LHCN-M2 (cell line): Measurements from ENCODE around the gene GABRB1. TPM values are rescaled to one million over a fixed set of nuclear protein-coding genes. Genes with fewer than 3 reads are reported as not detected.

Source experiments
- DNase-seq: peaks from one replicate; pipeline ENCODE4 v3.0.0-alpha.2; 2012; ENCODE audit warnings: low read depth
- total RNA-seq: library from RNA; depleted of rRNA; stranded (reverse); fragments of >200 nt; gene quantifications from 2 replicates; pipeline ENCODE4 v1.2.3, GENCODE V29; 2014; rRNA removed

Gene GABRB1
- total RNA-seq, 1 experiment from 2014 or later = not detected

DNA sequence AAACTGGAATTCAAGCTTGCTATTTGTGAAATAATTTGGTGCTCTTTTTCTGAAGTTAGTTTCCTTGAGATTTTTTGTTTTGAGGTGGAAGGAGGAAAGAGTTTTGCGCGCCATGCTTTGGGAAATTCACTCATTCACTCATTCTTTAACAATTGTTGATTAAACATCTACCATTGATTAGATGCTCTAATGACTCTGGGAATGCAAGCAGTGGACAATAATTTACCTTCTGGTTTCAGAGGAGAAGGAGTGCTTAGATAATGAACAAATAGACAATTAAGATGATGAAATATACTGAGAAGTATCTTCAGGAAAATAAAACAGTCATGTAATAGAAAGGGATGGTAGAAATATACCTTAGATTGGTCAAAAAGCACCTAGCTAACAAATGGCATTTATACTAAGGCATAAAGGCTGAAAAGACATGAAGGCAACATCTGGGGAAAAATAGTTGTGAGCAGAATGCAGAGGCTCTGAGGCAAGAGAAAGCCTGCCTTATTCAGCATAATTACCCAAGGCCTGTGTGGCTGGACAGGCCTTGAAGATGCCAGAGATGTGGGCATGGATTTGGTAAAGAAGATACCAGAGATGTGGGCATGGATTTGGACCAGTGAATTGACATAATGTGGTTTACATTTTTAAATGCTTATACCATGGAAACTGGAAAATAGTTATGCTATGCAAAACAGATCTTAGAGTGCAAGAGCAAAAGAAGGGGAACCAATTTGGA is 434.9 kb downstream of the GABRB1 start:
- no peak for DNase-seq

GRCh38 chr4:47468706-47469365 is 437.5 kb downstream of the GABRB1 start:
- no peak for DNase-seq

DNA sequence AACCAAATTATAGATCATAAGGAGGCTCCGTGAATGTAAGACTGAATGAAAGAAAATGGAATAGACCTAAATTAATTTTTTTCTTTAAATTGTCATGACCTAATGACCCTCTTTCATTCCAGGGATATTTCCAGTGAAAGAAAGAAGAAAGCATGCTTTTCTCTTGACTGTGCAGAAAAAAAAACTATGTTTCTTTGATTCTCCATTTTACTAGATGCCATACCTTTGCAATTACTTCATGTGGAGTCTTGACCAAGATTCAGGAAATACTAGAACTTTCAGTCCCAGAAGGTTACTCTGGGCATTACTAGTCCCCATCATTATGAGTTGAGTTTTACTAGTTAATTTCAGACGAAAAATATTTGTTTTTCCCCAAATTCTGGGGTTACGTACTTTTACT is 438.6 kb downstream of the GABRB1 start:
- peak; percentile 22 for DNase-seq

DNA sequence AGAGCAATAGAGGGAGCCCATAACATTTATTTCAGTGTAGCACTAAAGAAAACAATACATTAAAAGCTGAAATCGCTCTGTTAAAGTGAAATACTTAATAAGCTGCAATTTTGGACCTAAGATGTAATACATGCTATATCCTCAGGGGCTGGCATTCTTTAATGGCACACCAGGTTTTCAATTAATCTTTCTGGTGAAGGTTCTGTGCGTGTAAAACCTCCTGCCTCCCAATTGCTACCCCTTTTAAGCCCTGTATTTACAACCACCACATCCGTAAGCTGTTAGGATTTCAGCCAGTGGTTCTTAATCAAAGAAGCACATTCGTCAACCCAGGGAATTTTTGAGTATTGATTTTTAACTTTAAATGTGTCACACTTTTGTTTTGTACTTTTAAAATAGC is 439.7 kb downstream of the GABRB1 start:
- DNase-seq = no peak

- DNase-seq = no peak
These were observed 440.2 kb downstream of the GABRB1 start for GRCh38 chr4:47471591-47471990.

DNA sequence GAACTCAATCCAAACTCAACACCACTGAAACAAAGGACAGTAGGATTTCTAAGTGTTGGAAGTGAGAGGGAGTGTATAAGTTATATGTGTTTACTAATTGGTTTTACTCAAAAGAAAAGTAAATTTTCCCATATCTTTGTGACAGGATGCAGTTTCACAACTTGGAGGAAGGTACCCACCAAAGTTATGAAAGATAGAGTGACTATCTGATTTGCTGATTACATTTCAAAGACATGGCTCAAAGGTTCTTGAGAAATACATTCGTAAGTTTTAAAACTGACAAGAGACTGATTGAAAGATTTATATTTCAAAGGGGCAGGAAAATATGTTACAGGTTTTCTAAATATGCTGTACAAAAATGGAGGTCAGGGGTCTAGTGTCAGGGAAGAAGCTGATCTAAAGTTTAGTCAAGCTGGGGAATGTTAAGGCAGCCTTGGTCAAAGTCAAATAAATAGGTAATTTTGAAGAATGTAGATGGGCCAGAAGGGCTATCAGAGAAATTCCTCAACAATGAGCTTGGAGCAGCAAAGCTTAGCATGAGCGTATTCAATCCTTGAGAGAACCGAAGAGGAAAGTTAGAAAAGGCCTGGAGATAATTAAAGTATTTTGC is 441.9 kb downstream of the GABRB1 start:
- DNase-seq = no peak

GRCh38 chr4:47474799-47475198 is 443.4 kb downstream of the GABRB1 start:
- DNase-seq = no peak

- DNase-seq = no peak
These were observed 444.0 kb downstream of the GABRB1 start for GRCh38 chr4:47475411-47475810.

Other genes with a start within 250 kb of the GABRB1 start
- gene COX7B2, start 122.3 kb upstream of the GABRB1 start, total RNA-seq = not detected in 2 replicates
- not detected in 2 replicates for gene GABRA4, start 38.0 kb upstream of the GABRB1 start, total RNA-seq